ENCODE results near the gene TMEM191B.
"Not testable (repeated sequence)": the region's sequence is repeated elsewhere in the genome, so short reads cannot be mapped to it uniquely, and the experiment has no call there.

TMEM191B gene

GRCh38 chr22:18527752-18528596, at the start of gene TMEM191B:
Gene TMEM191B, plus strand, starts transcription at chr22:18527802. Its CDS starts 179 bp downstream, at chr22:18527981.
- not testable (repeated sequence) for DNase-seq

DNA sequence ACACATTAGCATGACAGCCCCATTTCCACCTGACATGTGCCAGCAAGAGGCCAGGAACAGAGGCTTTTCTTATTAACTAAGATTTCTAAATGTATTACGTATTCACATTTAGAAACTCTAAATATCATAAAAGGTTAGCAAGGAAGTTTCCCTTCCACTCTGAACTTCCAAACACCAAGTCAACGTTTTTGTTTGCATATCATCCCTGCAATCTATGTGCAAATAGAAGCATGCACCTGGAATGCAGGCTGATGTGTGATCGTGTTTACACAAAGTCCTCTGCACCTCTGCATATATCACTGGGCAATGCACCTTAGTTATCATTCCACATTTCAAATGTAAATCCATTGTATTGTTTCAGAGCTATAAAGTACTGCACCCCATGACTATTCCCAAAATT, 31.4 kb upstream of the TMEM191B start:
- DNase-seq = not testable (repeated sequence)

DNA sequence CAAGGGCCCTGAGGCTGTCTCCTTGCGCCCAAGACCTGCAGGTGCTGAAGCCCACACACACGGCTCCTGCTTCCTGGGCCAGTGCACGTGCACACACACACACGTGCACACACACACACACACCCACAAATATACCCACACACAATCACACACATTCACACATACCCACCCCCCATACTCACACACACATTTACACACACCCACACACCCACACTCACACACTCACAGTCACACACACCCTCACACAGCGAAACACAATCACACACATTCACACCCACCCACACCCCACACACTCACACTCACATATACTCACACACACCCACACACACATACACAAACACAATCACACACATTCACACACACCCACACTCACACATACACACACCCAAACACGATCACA, 16.3 kb upstream of the TMEM191B start:
- not testable (repeated sequence) for DNase-seq

DNA sequence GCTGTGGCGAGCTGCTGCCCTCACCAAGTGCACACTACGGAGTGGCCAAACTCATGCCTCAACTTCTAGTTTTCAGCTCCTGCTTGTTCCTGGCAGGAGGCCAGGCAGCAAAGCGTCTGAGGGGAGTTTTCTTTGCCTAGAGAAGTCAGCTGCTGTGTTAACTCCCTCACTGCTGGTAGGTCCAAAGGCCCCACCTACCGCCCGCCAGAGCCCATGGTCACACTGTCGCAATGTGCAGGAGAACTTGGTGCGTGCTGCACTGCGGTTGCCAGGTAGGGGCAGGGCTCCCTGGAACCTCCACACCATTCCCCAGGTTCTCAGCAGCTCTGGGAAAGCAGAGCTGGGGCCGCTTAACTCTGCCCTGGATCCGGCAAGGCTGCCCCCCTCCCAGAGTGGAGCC, 15.2 kb upstream of the TMEM191B start:
- not testable (repeated sequence) for DNase-seq

GRCh38 chr22:18513454-18513853, 14.1 kb upstream of the TMEM191B start:
- not testable (repeated sequence) for DNase-seq

- not testable (repeated sequence) for DNase-seq
These were observed 9.5 kb upstream of the TMEM191B start, which contains the start of gene GGTLC3 for GRCh38 chr22:18518061-18518460. Gene GGTLC3, minus strand, starts transcription at chr22:18518161. Its CDS starts 264 bp downstream, at chr22:18517897.

GRCh38 chr22:18522762-18523161, 4.8 kb upstream of the TMEM191B start:
- DNase-seq = not testable (repeated sequence)

GRCh38 chr22:18523328-18523727, 4.3 kb upstream of the TMEM191B start:
- DNase-seq = not testable (repeated sequence)

GRCh38 chr22:18528597-18529415, 1.2 kb downstream of the TMEM191B start:
- peak; percentile 92 for DNase-seq

DNA sequence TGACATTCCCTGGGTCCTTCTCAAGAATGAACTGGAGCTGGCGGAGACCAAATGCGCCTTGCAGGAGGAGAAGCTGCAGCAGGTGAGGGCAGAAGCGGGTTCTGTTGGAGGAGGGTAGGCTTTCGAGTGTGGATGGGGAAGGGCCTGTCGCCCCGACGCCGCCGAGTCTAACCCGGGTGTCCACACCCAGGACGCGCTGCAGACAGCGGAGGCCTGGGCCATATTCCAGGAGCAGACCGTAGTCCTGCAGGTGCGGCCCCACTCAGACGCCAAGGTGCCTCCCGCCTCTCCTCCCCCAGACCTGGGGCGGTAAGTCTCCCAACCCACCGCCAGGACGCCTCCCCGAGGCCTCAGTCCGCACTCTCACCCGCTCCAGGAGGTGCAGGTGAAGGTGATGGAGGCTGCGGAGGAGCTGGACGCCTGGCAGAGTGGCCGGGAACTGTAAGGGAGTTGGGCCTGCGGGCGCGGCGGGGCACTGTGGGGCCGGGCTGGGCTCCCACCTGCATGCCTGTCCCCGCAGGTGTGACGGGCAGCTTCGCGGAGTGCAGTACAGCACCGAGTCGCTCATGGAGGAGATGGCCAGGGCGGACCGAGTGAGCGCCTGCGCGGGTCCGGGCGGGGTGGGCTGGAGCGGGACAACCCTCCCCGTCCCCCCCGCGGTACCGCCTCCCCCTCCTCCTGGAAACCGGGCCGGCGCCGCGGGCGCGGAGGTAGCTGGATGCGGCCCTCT, 2.0 kb downstream of the TMEM191B start:
- DNase-seq = not testable (repeated sequence)

DNA sequence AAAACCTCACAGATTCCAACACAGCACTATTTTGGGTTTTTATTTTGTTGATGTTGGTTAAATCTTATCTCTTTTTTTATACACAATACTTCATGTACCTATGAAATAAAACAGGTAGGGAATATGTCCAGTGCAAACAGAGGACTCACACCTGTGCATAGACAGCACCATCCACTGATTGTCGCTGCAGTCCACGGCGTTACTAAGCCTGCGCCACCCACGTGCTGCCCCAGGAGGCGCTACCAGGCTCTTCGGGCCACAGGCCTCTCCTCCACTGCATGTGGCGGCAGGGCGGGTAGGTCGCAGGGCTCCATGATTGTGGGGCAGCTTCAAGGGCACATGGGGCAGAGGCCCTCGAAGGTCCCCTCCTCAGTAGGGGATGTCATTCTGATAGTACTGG, 6.0 kb downstream of the TMEM191B start:
- not testable (repeated sequence) for DNase-seq

DNA sequence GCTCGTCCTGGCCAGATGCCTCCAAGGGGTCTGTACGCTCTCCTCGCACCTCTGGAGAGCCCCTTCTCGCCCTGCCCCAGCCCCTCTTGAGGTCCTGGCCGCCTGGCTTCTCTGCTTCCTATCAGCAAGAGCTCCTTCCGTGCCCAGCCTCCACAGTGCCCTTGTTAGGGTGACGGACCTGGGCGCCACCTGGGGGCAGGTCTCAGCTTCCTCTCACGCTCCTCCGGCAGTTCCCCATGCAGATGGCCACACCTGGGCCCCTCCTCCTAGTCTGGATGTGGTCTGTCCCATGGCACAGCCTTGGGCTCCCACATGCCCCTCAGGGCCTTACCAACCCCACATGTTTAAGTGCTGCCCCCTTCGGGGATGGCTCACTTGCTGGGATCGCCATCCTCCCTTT, 6.7 kb downstream of the TMEM191B start:
- DNase-seq = not testable (repeated sequence)

GRCh38 chr22:18539994-18540393, 12.4 kb downstream of the TMEM191B start:
- DNase-seq = not testable (repeated sequence)

GRCh38 chr22:18543400-18543799, 15.8 kb downstream of the TMEM191B start:
- DNase-seq = not testable (repeated sequence)

DNA sequence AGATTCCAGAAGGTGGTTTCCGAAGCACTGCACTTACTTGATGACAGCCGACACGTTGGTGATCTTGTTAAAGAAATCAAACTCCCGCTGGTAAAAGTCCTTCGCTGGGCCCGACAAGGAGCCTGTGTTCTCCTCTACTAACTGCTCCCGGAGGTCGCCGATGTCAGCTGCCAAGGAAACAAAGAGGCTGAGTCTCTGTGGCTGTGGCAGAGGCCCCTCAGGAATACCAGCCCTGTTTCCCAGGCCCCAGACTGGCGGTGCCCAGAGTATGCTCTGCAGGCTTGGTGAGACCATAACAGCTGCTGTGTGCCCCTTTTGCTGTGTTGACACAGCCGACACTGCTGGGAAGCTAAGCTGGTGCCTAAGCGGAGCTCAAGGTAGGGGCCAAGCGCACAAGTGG, 17.0 kb downstream of the TMEM191B start:
- not testable (repeated sequence) for DNase-seq

DNA sequence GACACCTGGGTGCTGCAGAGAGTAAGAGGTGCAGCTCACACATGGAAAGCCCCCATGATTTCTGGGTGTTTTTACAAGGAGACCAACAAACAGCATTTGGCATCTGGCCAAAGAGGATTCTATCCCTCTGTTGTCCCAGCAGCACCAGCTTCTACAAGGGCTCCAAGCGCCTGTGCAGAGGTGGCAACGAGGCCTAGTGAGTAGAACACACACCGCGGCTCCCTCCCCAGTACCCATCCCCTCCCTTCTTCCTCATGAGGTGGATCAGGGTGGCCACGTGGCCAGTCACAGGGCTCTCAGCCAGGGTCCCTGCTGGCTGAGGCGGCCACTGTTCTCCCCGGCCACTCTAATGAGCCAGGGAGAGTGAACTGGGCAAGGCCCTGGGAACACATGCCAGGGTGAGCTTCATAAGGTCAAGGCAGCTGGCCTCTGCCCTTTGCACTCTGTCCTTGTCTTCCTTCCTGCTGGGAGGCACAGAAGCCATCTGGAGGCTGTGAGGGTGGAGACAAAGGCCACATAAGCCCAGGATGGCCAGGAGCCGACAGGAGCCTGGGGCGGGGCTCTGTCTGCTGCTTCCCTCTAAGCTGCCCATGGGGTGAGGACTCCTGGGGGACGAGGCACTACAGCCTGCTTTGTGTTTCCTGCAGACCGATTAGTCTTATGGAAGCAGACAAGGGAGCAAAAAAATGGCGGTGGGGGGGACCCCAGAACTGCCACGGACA, 22.0 kb downstream of the TMEM191B start:
- DNase-seq = not testable (repeated sequence)

DNA sequence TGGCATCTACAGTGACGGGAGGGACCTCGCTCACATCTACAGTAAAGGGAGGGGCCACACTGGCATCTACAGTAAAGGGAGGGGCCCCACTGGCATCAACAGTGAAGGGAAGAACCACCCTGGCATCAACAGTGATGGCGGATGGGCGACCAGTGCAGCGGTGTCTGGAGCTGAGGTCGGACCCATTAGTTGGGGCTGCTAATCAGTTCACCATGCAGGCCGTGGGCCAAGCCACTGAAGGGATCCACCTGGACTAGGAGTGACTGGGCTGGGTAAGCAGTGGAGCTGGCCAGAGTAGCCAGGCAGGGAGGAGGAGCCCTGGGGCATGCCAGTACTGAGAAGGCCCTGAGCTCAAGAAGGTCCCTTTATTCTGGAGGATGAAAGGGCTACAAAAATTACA, 23.4 kb downstream of the TMEM191B start:
- DNase-seq = not testable (repeated sequence)

- not testable (repeated sequence) for DNase-seq
These were observed 25.4 kb downstream of the TMEM191B start for GRCh38 chr22:18552839-18553597.

- DNase-seq = not testable (repeated sequence)
These were observed 27.0 kb downstream of the TMEM191B start for GRCh38 chr22:18554280-18555256.

DNA sequence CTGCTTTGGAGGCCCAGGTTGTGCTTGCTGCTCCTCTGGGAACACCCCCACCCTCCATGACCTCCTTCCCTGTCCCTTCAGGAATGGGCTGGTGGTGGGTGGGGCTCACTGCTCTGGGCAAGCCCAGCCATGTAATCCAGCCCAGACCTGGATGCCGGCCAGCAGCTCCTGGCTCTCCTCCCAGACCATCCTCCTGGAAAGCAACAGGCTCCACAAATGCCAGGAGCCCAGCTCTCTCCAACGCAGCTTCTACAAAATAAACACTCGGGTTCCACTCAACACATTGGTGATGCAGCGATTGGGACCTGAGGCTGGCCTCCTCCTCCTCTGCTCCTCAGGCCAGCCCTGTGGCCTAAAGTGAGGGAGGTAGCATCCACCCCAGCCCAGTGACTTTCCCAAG, 30.9 kb downstream of the TMEM191B start:
- DNase-seq = not testable (repeated sequence)

Data from activated CD4-positive, alpha-beta T cell treated with anti-CD3 and anti-CD28 coated beads for 1 hour (primary cell).